GM12878 (cell line): ENCODE data around the gene DLX6. TPM values are rescaled to one million over a fixed set of nuclear protein-coding genes. Genes with fewer than 3 reads are reported as not detected.

Source experiments
- ATAC-seq: fragments of 200-7000 bp; cut with Tn5 transposase; 3 replicates; pipeline ENCODE4 v1.9.1; 2020; ENCODE audit warnings: mild to moderate bottlenecking, moderate library complexity
- BruUV-seq: library from RNA; stranded (reverse); fragments of 400-500 nt; replicated peaks from 2 replicates; lab custom pipeline; 2021; lab: Mats Ljungman, UMichigan
- CTCF ChIA-PET: fragments of 300-600 bp; sonication (Branson Sonifier 250); formaldehyde crosslinking; extraction: SDS; loops from one replicate; lab custom pipeline; 2021; ENCODE audit warnings: inconsistent platforms; lab: Yijun Ruan, JAX
- POLR2A ChIA-PET: fragments of 350-600 bp; formaldehyde crosslinking; extraction: SDS; loops from one replicate; lab custom pipeline; 2021; ENCODE audit warnings: inconsistent platforms; lab: Charles Lee
- RAD21 ChIA-PET: fragments of 300-600 bp; sonication (Branson Sonifier 250); formaldehyde crosslinking; loops from one replicate; lab custom pipeline; 2023; ENCODE audit warnings: antibody characterized with exemption; ENCODE audit not compliant: unreplicated experiment; lab: Charles Lee
- SMC1A ChIA-PET: fragments of 300-600 bp; sonication (Branson Sonifier 250); formaldehyde crosslinking; loops from one replicate; lab custom pipeline; 2023; ENCODE audit not compliant: unreplicated experiment, uncharacterized antibody; lab: Charles Lee
- DNase-seq: peaks from one replicate; pipeline ENCODE4 v3.0.0-alpha.2; 2011; ENCODE audit warnings: low read depth, low spot score
- FAIRE-seq: peaks from 3 replicates; lab custom pipeline; 2011; peaks lifted over from hg19 to GRCh38; lab: Jason Lieb, UNC
- H2AFZ ChIP-seq: 2 replicates; pipeline ENCODE4 v1.6.0; 2011; ENCODE audit warnings: low read depth, low read length, control low read depth; ENCODE audit not compliant: control insufficient read depth
- H3K27ac ChIP-seq: 2 replicates; pipeline ENCODE4 v1.5.1; 2011; ENCODE audit warnings: control low read depth; ENCODE audit not compliant: control insufficient read depth, insufficient read depth
- H3K27me3 ChIP-seq, 2 experiments: replicated peaks in 1 of 2; 2 replicates each; pipeline versions ENCODE4 v1.6.0 to v1.6.1; 2011; ENCODE audit warnings: low read length in 1 of 2; ENCODE audit not compliant: control insufficient read depth in 2 of 2, insufficient read depth in 2 of 2
- H3K36me3 ChIP-seq, 2 experiments: 2 replicates each; pipeline ENCODE4 v1.5.1; 2011; ENCODE audit warnings: low read length in 1 of 2; ENCODE audit not compliant: control insufficient read depth in 2 of 2, insufficient read depth in 2 of 2
- H3K4me1 ChIP-seq: 2 replicates; pipeline ENCODE4 v1.6.1; 2011; ENCODE audit warnings: mild to moderate bottlenecking, low read length, moderate library complexity, mixed read lengths; ENCODE audit not compliant: control insufficient read depth, insufficient read depth
- H3K4me2 ChIP-seq: 2 replicates; pipeline ENCODE4 v1.6.0; 2011; ENCODE audit warnings: control low read depth; ENCODE audit not compliant: control insufficient read depth, insufficient read depth
- H3K4me3 ChIP-seq: fragments of 200-600 bp; sonication (generic); 2 replicates; pipeline ENCODE4 v1.5.1; 2016
- H3K79me2 ChIP-seq: 2 replicates; pipeline ENCODE4 v1.6.0; 2011; ENCODE audit warnings: low read length; ENCODE audit not compliant: control insufficient read depth, insufficient read depth
- H3K9ac ChIP-seq: 2 replicates; pipeline ENCODE4 v1.8.0; 2011; ENCODE audit warnings: low read length, control low read depth, mixed read lengths; ENCODE audit not compliant: control insufficient read depth, insufficient read depth
- H3K9me3 ChIP-seq: replicated peaks from 3 replicates; pipeline ENCODE4 v1.5.1; 2011; ENCODE audit warnings: mild to moderate bottlenecking, low read length; ENCODE audit not compliant: control insufficient read depth, insufficient read depth
- H4K20me1 ChIP-seq: 2 replicates; pipeline ENCODE4 v1.6.0; 2011; ENCODE audit not compliant: control insufficient read depth, insufficient read depth
- BRCA1 ChIP-seq: IDR thresholded peaks from 2 replicates; pipeline ENCODE4 v1.6.1; 2011; ENCODE audit warnings: low read depth, low read length, improper control_type of control experiment
- CUX1 ChIP-seq: IDR thresholded peaks from 2 replicates; pipeline ENCODE4 v1.6.1; 2012; ENCODE audit warnings: improper control_type of control experiment, low read depth, low read length; ENCODE audit not compliant: insufficient replicate concordance
- FOS ChIP-seq: IDR thresholded peaks from 3 replicates; pipeline ENCODE4 v1.6.1; 2011; ENCODE audit warnings: borderline replicate concordance; ENCODE audit not compliant: insufficient read length; ENCODE audit errors: extremely low read depth
- KLF5 ChIP-seq: fragments of 450-650 bp; IDR thresholded peaks from 2 replicates; pipeline ENCODE4 v1.6.1; 2014; ENCODE audit warnings: mild to moderate bottlenecking; ENCODE audit not compliant: partially characterized antibody
- MLLT1 ChIP-seq: fragments of 450-650 bp; IDR thresholded peaks from 2 replicates; pipeline ENCODE4 v1.6.1; 2016; ENCODE audit warnings: mild to moderate bottlenecking
- PAX8 ChIP-seq: fragments of 450-650 bp; IDR thresholded peaks from 2 replicates; pipeline ENCODE4 v1.6.1; 2017; ENCODE audit warnings: mild to moderate bottlenecking, moderate library complexity
- POLR2AphosphoS5 ChIP-seq: IDR thresholded peaks from 2 replicates; pipeline ENCODE4 v1.6.1; 2011; ENCODE audit warnings: mild to moderate bottlenecking, low read length, inconsistent platforms
- RELB ChIP-seq: fragments of 450-650 bp; IDR thresholded peaks from 2 replicates; pipeline ENCODE4 v1.6.1; 2017; ENCODE audit warnings: low read depth, mild to moderate bottlenecking, moderate library complexity
- RFX5 ChIP-seq: IDR thresholded peaks from 2 replicates; pipeline ENCODE4 v1.6.1; 2011; ENCODE audit warnings: low read depth, low read length, improper control_type of control experiment
- SMC3 ChIP-seq: IDR thresholded peaks from 2 replicates; pipeline ENCODE4 v1.6.1; 2011; ENCODE audit warnings: low read length, improper control_type of control experiment, borderline replicate concordance
- SP1 ChIP-seq: IDR thresholded peaks from one replicate; pipeline ENCODE4 v1.6.1; 2011; ENCODE audit warnings: low read depth, low read length
- USF1 ChIP-seq: IDR thresholded peaks from 2 replicates; pipeline ENCODE4 v1.6.1; 2011; ENCODE audit warnings: borderline replicate concordance, low read depth, mild to moderate bottlenecking, moderate library complexity, mixed read lengths, low read length; ENCODE audit not compliant: insufficient read depth; ENCODE audit errors: extremely low read length
- WRNIP1 ChIP-seq: IDR thresholded peaks from 2 replicates; pipeline ENCODE4 v1.6.1; 2011; ENCODE audit warnings: low read depth, low read length, improper control_type of control experiment, borderline replicate concordance
- ZNF622 ChIP-seq: fragments of 450-650 bp; IDR thresholded peaks from 2 replicates; pipeline ENCODE4 v1.6.1; 2017; ENCODE audit warnings: mild to moderate bottlenecking, inconsistent platforms
- WGBS: methylation state at CpG from one replicate; pipeline ENCODE4 v1.1.6; 2016; ENCODE audit warnings: low lambda C conversion rate; ENCODE audit not compliant: insufficient replicate concordance, insufficient coverage; ENCODE audit errors: missing lambda C conversion rate; 5-methylcytosine and 5-hydroxymethylcytosine counted together
- in situ Hi-C: fragments of 300-500 bp; cut with MboI; formaldehyde crosslinking; loops from 9 replicates; pipeline ENCODE4 v1.14.3; 2018; ENCODE audit warnings: mixed read lengths
- intact Hi-C: fragments of 100-400 bp; cut with micrococcal nuclease; formaldehyde crosslinking; loops from one replicate; pipeline ENCODE4 v1.14.2; 2022; ENCODE audit not compliant: unreplicated experiment
- polyA plus RNA-seq, 11 experiments: library from polyadenylated mRNA; depleted of rRNA in 4 of 11; unstranded in 6 of 11; stranded (reverse) in 5 of 11; fragments of >200 nt; fragmentation: Nextera tagmentation in 4 of 11; fragmentation: Illumina TruSeq in 1 of 11; extraction: Ambion mirVana in 4 of 11; extraction: Trizol in 1 of 11; gene quantifications; 1 replicate in 1 of 11; 2 replicates in 10 of 11; pipeline versions ENCODE4 v1.2.1 to v1.2.3, GENCODE V29; 2011 to 2016; ENCODE audit warnings: inconsistent platforms in 2 of 11, missing spikeins in 2 of 11, low read depth in 1 of 11
- total RNA-seq, 4 experiments: library from RNA; depleted of rRNA in 3 of 4; stranded (reverse); fragments of >200 nt in 3 of 4; fragmentation: Illumina TruSeq in 1 of 4; extraction: Trizol in 1 of 4; gene quantifications; 2 replicates each; pipeline versions ENCODE4 v1.2.1 to v1.2.3, GENCODE V29; 2013 to 2021

DLX6 gene
- total and polyA plus RNA-seq, 10 of the 15 experiments (the other 5 are each of a cell fraction or from before 2014, with no cell fraction given) = not detected

GRCh38 chr7:97016381-97017191, 11.2 kb downstream of the DLX6 start:
- intact Hi-C loops = no loop called here
- H3K27ac ChIP-seq = no peak overlapping the region
- H3K4me3 ChIP-seq = no peak overlapping the region
- no peak overlapping the region for H2AFZ ChIP-seq
- no peak overlapping the region for H3K9ac ChIP-seq
- no peaks in the 10 kb centered on the region for H3K36me3 ChIP-seq
- H4K20me1 ChIP-seq = no peaks in the 10 kb centered on the region
- H3K4me1 ChIP-seq = no peaks in the 10 kb centered on the region
- ATAC-seq (no peak), DNase-seq (no peak), FAIRE-seq (no peak)
- CTCF ChIA-PET = interaction anchor here (0.6 kb wide), 1 partner anchor 387 kb away, joined by 3 read pairs; no protein-coding TSS in a partner anchor
- H3K27me3 ChIP-seq = peaks cover 23 to 25% of the 10 kb centered on the region in 2 experiments
- no TSS peak for BruUV-seq
- H3K4me2 ChIP-seq = no peak overlapping the region
- 42% methylated on average over 48 of the region's 55 CpGs for WGBS
- POLR2A ChIA-PET = no interaction called here
- in situ Hi-C loops = no loop called here
- no peaks in the 10 kb centered on the region; the same call in 2 of the 3 replicates for H3K9me3 ChIP-seq
- RAD21 ChIA-PET = no interaction called here
- H3K79me2 ChIP-seq = no peaks in the 10 kb centered on the region
- SMC1A ChIA-PET = interaction anchor here (0.8 kb wide), 1 partner anchor 11 kb away, joined by 3 read pairs; no protein-coding TSS in a partner anchor
- TF ChIP-seq ZNF622 (no peak), KLF5 (no peak), USF1 (no peak), FOS (no peak), PAX8 (no peak), RELB (no peak), SP1 (no peak), MLLT1 (no peak), BRCA1 (no peak), WRNIP1 (no peak), RFX5 (no peak), POLR2AphosphoS5 (no peak), CUX1 (no peak), SMC3 (no peak)
